Lower leg skin (tissue), 4 donors: Measurements from ENCODE around the gene TMEM144. TPM values are rescaled to one million over a fixed set of nuclear protein-coding genes. Genes with fewer than 3 reads are reported as not detected.

Experiments
- DNase-seq, 2 donors: peaks; one replicate each; pipeline ENCODE4 v3.0.0-alpha.2; 2019; ENCODE audit warnings: low spot score in 2 of 2
- H3K4me3 ChIP-seq: fragments of 200-600 bp; sonication (generic); 2 replicates; pipeline ENCODE4 v1.5.1; 2017; ENCODE audit warnings: mild to moderate bottlenecking, low read depth; ENCODE audit not compliant: poor library complexity, severe bottlenecking
- CTCF ChIP-seq, 3 donors: fragments of 450-650 bp; IDR thresholded peaks; one replicate each; pipeline ENCODE4 v1.5.1; 2016; ENCODE audit warnings: antibody characterized with exemption in 3 of 3, mild to moderate bottlenecking in 3 of 3, moderate library complexity in 2 of 3
- POLR2A ChIP-seq, 2 donors: fragments of 450-650 bp; IDR thresholded peaks; one replicate each; pipeline ENCODE4 v1.6.1; 2016 to 2017; ENCODE audit warnings: antibody characterized with exemption in 2 of 2, mild to moderate bottlenecking in 1 of 2, moderate library complexity in 1 of 2
- WGBS, 2 donors: methylation state at CpG; one replicate each; pipeline ENCODE4 v1.1.5; 2018; 5-methylcytosine and 5-hydroxymethylcytosine counted together
- intact Hi-C: fragments of 100-400 bp; cut with DNase I; formaldehyde crosslinking; loops from one replicate; pipeline ENCODE4 v1.15.0; 2023; ENCODE audit warnings: low total_unique reads
- total RNA-seq, 4 donors: library from RNA; depleted of rRNA; stranded (reverse); fragments of >200 nt; gene quantifications; one replicate each; pipeline ENCODE4 v1.1.0, GENCODE V29; 2016

Gene TMEM144
- total RNA-seq, 4 donors from 2014 or later: 3.9 to 5.3 (median 4.6) TPM

GRCh38 chr4:158195297-158195696, 15.0 kb upstream of the TMEM144 start:
- no peak overlapping the region for H3K4me3 ChIP-seq
- 54 to 63% methylated on average over 1 of the region's 1 CpG for WGBS, 2 donors
- DNase-seq: no peak
- intact Hi-C loops: loop anchor here (10.0 kb wide), 1 partner anchor 60 kb away; no protein-coding TSS in a partner anchor
- TF ChIP-seq POLR2A (IDR thresholded peaks at IDR 0.05) (no peak), CTCF (IDR thresholded peaks at IDR 0.05) (no peak)

GRCh38 chr4:158197194-158197776, 13.0 kb upstream of the TMEM144 start:
- no peak for DNase-seq
- TF ChIP-seq CTCF (IDR thresholded peaks at IDR 0.05) (no peak), POLR2A (IDR thresholded peaks at IDR 0.05) (no peak)
- 81 to 90% methylated on average over 5 of the region's 5 CpGs for WGBS, 2 donors
- intact Hi-C loops: loop anchor here (10.0 kb wide), 1 partner anchor 58 kb away; no protein-coding TSS in a partner anchor
- H3K4me3 ChIP-seq: no peak overlapping the region

- intact Hi-C loops: no loop called here
- TF ChIP-seq CTCF (IDR thresholded peaks at IDR 0.05) (no peak), POLR2A (IDR thresholded peaks at IDR 0.05) (no peak)
- no peak overlapping the region for H3K4me3 ChIP-seq
- WGBS, 2 donors: 86 to 97% methylated on average over 3 of the region's 3 CpGs
- DNase-seq: no peak
These were observed 10.1 kb upstream of the TMEM144 start for GRCh38 chr4:158200214-158200613.

- whole genome bisulfite sequencing, 2 donors: 92 to 95% methylated on average over 4 of the region's 4 CpGs
- no peak for DNase-seq
- intact Hi-C loops: no loop called here
- no peak overlapping the region for H3K4me3 ChIP-seq
- no peak for TF ChIP-seq POLR2A (IDR thresholded peaks at IDR 0.05)
- TF ChIP-seq CTCF (IDR thresholded peaks at IDR 0.05): no peak
These were observed 9.0 kb upstream of the TMEM144 start for GRCh38 chr4:158201322-158201721.

- no peak for TF ChIP-seq POLR2A (IDR thresholded peaks at IDR 0.05)
- TF ChIP-seq CTCF (IDR thresholded peaks at IDR 0.05): no peak
- no peak overlapping the region for H3K4me3 ChIP-seq
- intact Hi-C loops: no loop called here
- DNase-seq: no peak
These were observed 8.4 kb upstream of the TMEM144 start for GRCh38 chr4:158201876-158202275.

- H3K4me3 ChIP-seq: no peak overlapping the region
- 57 to 69% methylated on average over 1 of the region's 1 CpG for WGBS, 2 donors
- DNase-seq: no peak
- TF ChIP-seq POLR2A (IDR thresholded peaks at IDR 0.05) (no peak), CTCF (IDR thresholded peaks at IDR 0.05) (no peak)
- intact Hi-C loops: no loop called here
These were observed 7.8 kb upstream of the TMEM144 start for GRCh38 chr4:158202481-158202880.
